ENCODE results near the gene LPP.

DNA sequence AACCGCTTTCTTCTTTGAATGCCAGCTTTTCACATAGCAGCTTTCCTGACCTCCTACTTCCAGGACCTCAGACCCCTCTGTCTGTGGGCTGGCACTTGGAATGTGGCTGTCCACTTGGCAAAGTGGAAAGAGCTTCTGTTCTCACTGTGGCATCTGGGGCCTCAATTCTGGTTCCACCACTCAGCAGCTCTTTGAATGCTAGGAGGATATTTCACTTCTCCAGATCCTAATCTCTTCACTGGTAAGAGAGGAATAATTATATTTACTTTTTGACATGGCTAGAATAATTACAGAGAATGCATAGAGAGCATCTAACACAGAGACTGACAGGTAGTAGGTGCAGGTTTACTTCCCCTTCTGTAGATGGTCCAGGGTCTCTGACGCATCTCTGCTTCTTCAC lies 405.9 kb downstream of the LPP start:
- TF ChIP-seq, protein P1, sequence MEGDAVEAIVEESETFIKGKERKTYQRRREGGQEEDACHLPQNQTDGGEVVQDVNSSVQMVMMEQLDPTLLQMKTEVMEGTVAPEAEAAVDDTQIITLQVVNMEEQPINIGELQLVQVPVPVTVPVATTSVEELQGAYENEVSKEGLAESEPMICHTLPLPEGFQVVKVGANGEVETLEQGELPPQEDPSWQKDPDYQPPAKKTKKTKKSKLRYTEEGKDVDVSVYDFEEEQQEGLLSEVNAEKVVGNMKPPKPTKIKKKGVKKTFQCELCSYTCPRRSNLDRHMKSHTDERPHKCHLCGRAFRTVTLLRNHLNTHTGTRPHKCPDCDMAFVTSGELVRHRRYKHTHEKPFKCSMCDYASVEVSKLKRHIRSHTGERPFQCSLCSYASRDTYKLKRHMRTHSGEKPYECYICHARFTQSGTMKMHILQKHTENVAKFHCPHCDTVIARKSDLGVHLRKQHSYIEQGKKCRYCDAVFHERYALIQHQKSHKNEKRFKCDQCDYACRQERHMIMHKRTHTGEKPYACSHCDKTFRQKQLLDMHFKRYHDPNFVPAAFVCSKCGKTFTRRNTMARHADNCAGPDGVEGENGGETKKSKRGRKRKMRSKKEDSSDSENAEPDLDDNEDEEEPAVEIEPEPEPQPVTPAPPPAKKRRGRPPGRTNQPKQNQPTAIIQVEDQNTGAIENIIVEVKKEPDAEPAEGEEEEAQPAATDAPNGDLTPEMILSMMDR (IDR thresholded peaks at IDR 0.05): no peak
- no peak for TF ChIP-seq POLR2A (IDR thresholded peaks at IDR 0.05)

All from right lobe of liver (tissue), 4 donors.